Peyer's patch (tissue), 4 donors: ENCODE measurements around the gene RPTOR. TPM values are rescaled to one million over a fixed set of nuclear protein-coding genes. Genes with fewer than 3 reads are reported as not detected.

Experiments used
- DNase-seq, 3 donors: peaks; one replicate each; pipeline ENCODE4 v3.0.0-alpha.2; 2017 to 2019
- H3K27ac ChIP-seq, 4 donors: fragments of 200-600 bp; sonication (generic); one replicate each; pipeline ENCODE4 v1.5.1; 2016 to 2019
- H3K27me3 ChIP-seq, 2 donors: fragments of 200-600 bp; sonication (generic); one replicate each; pipeline ENCODE4 v1.5.1; 2019
- H3K36me3 ChIP-seq, 3 donors: fragments of 200-600 bp; sonication (generic); one replicate each; pipeline ENCODE4 v1.5.1; 2016 to 2019
- H3K4me1 ChIP-seq, 4 donors: fragments of 200-600 bp; sonication (generic); one replicate each; pipeline ENCODE4 v1.5.1; 2016 to 2019
- H3K4me3 ChIP-seq, 4 donors: fragments of 200-600 bp; sonication (generic); 1 replicate in 3 of 4; 2 replicates in 1 of 4; pipeline ENCODE4 v1.5.1; 2016 to 2019; ENCODE audit warnings: mild to moderate bottlenecking in 1 of 4
- H3K9me3 ChIP-seq, 4 donors: fragments of 200-600 bp; sonication (generic); one replicate each; pipeline ENCODE4 v1.5.1; 2016 to 2019; ENCODE audit warnings: mild to moderate bottlenecking in 1 of 4
- CTCF ChIP-seq, 6 experiments: fragments of 450-650 bp in 4 of 6; fragments of 200-600 bp in 2 of 6; sonication (generic) in 1 of 6; IDR thresholded peaks; one replicate each; pipeline ENCODE4 v1.5.1; 2017 to 2019; ENCODE audit warnings: antibody characterized with exemption in 6 of 6, mild to moderate bottlenecking in 3 of 6, moderate library complexity in 1 of 6
- POLR2A ChIP-seq, 2 donors: fragments of 450-650 bp; IDR thresholded peaks; one replicate each; pipeline ENCODE4 v1.5.1; 2017; ENCODE audit warnings: antibody characterized with exemption in 2 of 2, mild to moderate bottlenecking in 2 of 2, moderate library complexity in 2 of 2
- total RNA-seq, 4 donors: library from RNA; depleted of rRNA; stranded (reverse); fragments of >200 nt; gene quantifications; one replicate each; pipeline ENCODE4 v1.1.0, GENCODE V29; 2016

Gene RPTOR
- total RNA-seq, 4 donors from 2014 or later: 42.4 to 73.6 (median 64.2) TPM

- peaks cover 0 to 15% (median 3%) of the 10 kb centered on the region in 4 donors for H3K4me1 ChIP-seq
- TF ChIP-seq CTCF (IDR thresholded peaks at IDR 0.05): no peak
- no peak for TF ChIP-seq POLR2A (IDR thresholded peaks at IDR 0.05)
- H3K9me3 ChIP-seq: no peaks in the 10 kb centered on the region
- no peak overlapping the region for H3K4me3 ChIP-seq
- no peaks in the 10 kb centered on the region for H3K27me3 ChIP-seq
- H3K36me3 ChIP-seq: peaks cover 0 to 26% (median 0%) of the 10 kb centered on the region in 3 donors
- peak in 2 of 3 donors; percentile 40 to 42 for DNase-seq
- H3K27ac ChIP-seq: peak overlapping the region in 1 of 4 donors; percentile 65
Observed at GRCh38 chr17:80877729-80878303, 333.2 kb downstream of the RPTOR start.

GRCh38 chr17:80878876-80879722, 334.5 kb downstream of the RPTOR start:
- no peak overlapping the region for H3K27ac ChIP-seq
- H3K36me3 ChIP-seq: peaks cover 0 to 37% (median 0%) of the 10 kb centered on the region in 3 donors
- peak in 2 of 3 donors; percentile 39 to 40 for DNase-seq
- TF ChIP-seq POLR2A (IDR thresholded peaks at IDR 0.05): no peak
- TF ChIP-seq CTCF (IDR thresholded peaks at IDR 0.05): no peak
- peaks cover 0 to 15% (median 3%) of the 10 kb centered on the region in 4 donors for H3K4me1 ChIP-seq
- no peak overlapping the region for H3K4me3 ChIP-seq
- no peaks in the 10 kb centered on the region for H3K27me3 ChIP-seq
- no peaks in the 10 kb centered on the region for H3K9me3 ChIP-seq

- TF ChIP-seq CTCF (IDR thresholded peaks at IDR 0.05) (no peak), POLR2A (IDR thresholded peaks at IDR 0.05) (no peak)
- Histone ChIP-seq H3K4me3 (no peak overlapping the region), H3K9me3 (no peaks in the 10 kb centered on the region), H3K27ac (no peak overlapping the region), H3K27me3 (no peaks in the 10 kb centered on the region), H3K4me1 (peaks cover 0 to 15% (median 3%) of the 10 kb centered on the region in 4 donors), H3K36me3 (peaks cover 0 to 46% (median 0%) of the 10 kb centered on the region in 3 donors)
- DNase-seq: no peak
Observed at GRCh38 chr17:80879723-80880647, 335.3 kb downstream of the RPTOR start.

GRCh38 chr17:80880648-80880985, 336.0 kb downstream of the RPTOR start:
- peaks cover 0 to 15% (median 3%) of the 10 kb centered on the region in 4 donors for H3K4me1 ChIP-seq
- no peak overlapping the region for H3K27ac ChIP-seq
- H3K36me3 ChIP-seq: peaks cover 0 to 52% (median 0%) of the 10 kb centered on the region in 3 donors
- H3K27me3 ChIP-seq: no peaks in the 10 kb centered on the region
- DNase-seq: no peak
- H3K4me3 ChIP-seq: no peak overlapping the region
- H3K9me3 ChIP-seq: no peaks in the 10 kb centered on the region
- TF ChIP-seq CTCF (IDR thresholded peaks at IDR 0.05) (no peak), POLR2A (IDR thresholded peaks at IDR 0.05) (no peak)

- Histone ChIP-seq H3K27ac (no peak overlapping the region), H3K4me1 (peaks cover 0 to 15% (median 3%) of the 10 kb centered on the region in 4 donors), H3K27me3 (no peaks in the 10 kb centered on the region), H3K9me3 (no peaks in the 10 kb centered on the region), H3K4me3 (no peak overlapping the region), H3K36me3 (peaks cover 0 to 59% (median 0%) of the 10 kb centered on the region in 3 donors)
- no peak for DNase-seq
- TF ChIP-seq POLR2A (IDR thresholded peaks at IDR 0.05): no peak
- TF ChIP-seq CTCF (IDR thresholded peaks at IDR 0.05): no peak
Observed at GRCh38 chr17:80881306-80881705, 336.7 kb downstream of the RPTOR start.
